Breast epithelium (tissue), 4 donors: ENCODE data around the gene HOXB5. TPM values are rescaled to one million over a fixed set of nuclear protein-coding genes. Genes with fewer than 3 reads are reported as not detected.
A peak's percentile ranks its signal among the peaks of the same experiment; 100 is the strongest.

Source experiments
- DNase-seq, 2 donors: peaks; one replicate each; pipeline ENCODE4 v3.0.0-alpha.2; 2019; ENCODE audit warnings: low spot score in 2 of 2
- H3K27ac ChIP-seq, 2 donors: fragments of 200-600 bp; sonication (generic) in 1 of 2; one replicate each; pipeline ENCODE4 v1.5.1; 2016 to 2019; ENCODE audit warnings: mild to moderate bottlenecking in 1 of 2
- H3K27me3 ChIP-seq, 2 donors: fragments of 200-600 bp; sonication (generic) in 1 of 2; one replicate each; pipeline versions ENCODE4 v1.5.1 to v1.6.0; 2017 to 2019; ENCODE audit warnings: control low read depth in 1 of 2, mild to moderate bottlenecking in 1 of 2
- H3K36me3 ChIP-seq: fragments of 200-600 bp; one replicate; pipeline ENCODE4 v1.5.1; 2019
- H3K4me1 ChIP-seq, 2 donors: fragments of 200-600 bp; sonication (generic); one replicate each; pipeline ENCODE4 v1.5.1; 2016 to 2019; ENCODE audit warnings: control low read depth in 1 of 2
- H3K4me3 ChIP-seq, 3 donors: fragments of 200-600 bp; sonication (generic); 1 replicate in 2 of 3; 2 replicates in 1 of 3; pipeline ENCODE4 v1.5.1; 2016 to 2019; ENCODE audit warnings: mild to moderate bottlenecking in 3 of 3, moderate library complexity in 2 of 3
- H3K9me3 ChIP-seq, 2 donors: fragments of 200-600 bp; sonication (generic) in 1 of 2; one replicate each; pipeline ENCODE4 v1.5.1; 2016 to 2019; ENCODE audit warnings: control low read depth in 1 of 2
- POLR2A ChIP-seq: fragments of 450-650 bp; IDR thresholded peaks from one replicate; pipeline ENCODE4 v1.6.1; 2016; ENCODE audit warnings: antibody characterized with exemption, mild to moderate bottlenecking, moderate library complexity
- POLR2AphosphoS5 ChIP-seq, 3 donors: sonication (generic); formaldehyde crosslinking; IDR thresholded peaks; one replicate each; pipeline ENCODE4 v1.6.1; 2017; ENCODE audit warnings: antibody characterized with exemption in 3 of 3
- intact Hi-C: fragments of 100-400 bp; cut with DNase I; formaldehyde crosslinking; loops from one replicate; pipeline ENCODE4 v1.15.1; 2023; ENCODE audit warnings: low total_unique reads
- total RNA-seq, 3 donors: library from RNA; depleted of rRNA; stranded (reverse); fragments of >200 nt; gene quantifications; one replicate each; pipeline ENCODE4 v1.1.0, GENCODE V29; 2016
- TF ChIP-seq, protein P1 (sequence below), 3 donors: fragments of 450-650 bp; IDR thresholded peaks; one replicate each; pipeline ENCODE4 v1.5.1; 2016 to 2017; ENCODE audit warnings: antibody characterized with exemption in 3 of 3, mild to moderate bottlenecking in 3 of 3, moderate library complexity in 3 of 3

HOXB5 gene
- total RNA-seq, 3 donors from 2014 or later = 0.44 to 2.0 (median 1.4) TPM

DNA sequence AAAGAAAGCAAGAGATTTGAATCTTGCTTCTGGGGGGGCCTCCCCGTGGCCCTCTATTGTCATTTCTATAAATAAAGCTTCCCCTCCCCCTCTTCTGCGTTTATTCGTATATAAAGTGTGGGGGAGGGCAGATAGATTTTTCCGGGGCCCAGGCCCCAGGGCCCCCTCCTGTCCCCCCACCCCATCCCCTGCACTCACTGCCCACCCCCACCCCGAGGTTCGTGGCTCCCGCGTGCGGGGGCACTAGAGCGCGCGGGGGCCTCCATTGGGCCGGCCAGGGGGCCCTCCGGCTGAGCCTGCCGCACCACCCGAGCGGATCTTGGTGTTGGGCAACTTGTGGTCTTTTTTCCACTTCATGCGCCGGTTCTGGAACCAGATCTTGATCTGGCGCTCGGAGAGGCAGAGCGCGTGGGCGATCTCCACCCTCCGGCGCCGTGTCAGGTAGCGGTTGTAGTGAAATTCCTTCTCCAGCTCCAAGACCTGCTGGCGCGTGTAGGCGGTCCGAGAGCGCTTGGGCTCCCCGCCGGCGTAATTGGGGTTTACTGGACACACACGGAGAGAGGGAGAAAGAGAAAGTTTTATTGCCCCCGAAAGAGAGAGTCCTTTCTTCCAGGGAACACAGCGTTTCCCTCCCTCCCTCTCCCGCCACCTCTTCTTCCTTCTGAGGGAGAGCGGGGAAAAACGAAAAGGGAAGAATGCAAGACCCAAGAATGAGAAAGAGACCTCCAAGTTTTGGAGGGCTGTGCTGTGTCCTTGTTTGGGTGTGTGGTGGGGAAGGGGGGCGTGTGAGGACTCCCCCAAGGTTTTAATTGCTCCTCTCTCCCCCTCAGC is 16.9 kb downstream of the HOXB5 start:
- Histone ChIP-seq H3K27ac (peak overlapping the region; percentile 71 to 94), H3K9me3 (no peaks in the 10 kb centered on the region), H3K27me3 (peaks cover 0 to 59% of the 10 kb centered on the region in 2 donors), H3K36me3 (no peaks in the 10 kb centered on the region), H3K4me3 (peak overlapping the region; percentile 49 to 81 (median 57)), H3K4me1 (peaks cover 0 to 7% of the 10 kb centered on the region in 2 donors)
- peak in 1 of 2 donors; percentile 58 for DNase-seq
- intact Hi-C loops = loop anchor here (5.0 kb wide), 1 partner anchor 34 kb away; no protein-coding TSS in a partner anchor
- TF ChIP-seq, protein P1, sequence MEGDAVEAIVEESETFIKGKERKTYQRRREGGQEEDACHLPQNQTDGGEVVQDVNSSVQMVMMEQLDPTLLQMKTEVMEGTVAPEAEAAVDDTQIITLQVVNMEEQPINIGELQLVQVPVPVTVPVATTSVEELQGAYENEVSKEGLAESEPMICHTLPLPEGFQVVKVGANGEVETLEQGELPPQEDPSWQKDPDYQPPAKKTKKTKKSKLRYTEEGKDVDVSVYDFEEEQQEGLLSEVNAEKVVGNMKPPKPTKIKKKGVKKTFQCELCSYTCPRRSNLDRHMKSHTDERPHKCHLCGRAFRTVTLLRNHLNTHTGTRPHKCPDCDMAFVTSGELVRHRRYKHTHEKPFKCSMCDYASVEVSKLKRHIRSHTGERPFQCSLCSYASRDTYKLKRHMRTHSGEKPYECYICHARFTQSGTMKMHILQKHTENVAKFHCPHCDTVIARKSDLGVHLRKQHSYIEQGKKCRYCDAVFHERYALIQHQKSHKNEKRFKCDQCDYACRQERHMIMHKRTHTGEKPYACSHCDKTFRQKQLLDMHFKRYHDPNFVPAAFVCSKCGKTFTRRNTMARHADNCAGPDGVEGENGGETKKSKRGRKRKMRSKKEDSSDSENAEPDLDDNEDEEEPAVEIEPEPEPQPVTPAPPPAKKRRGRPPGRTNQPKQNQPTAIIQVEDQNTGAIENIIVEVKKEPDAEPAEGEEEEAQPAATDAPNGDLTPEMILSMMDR (IDR thresholded peaks at IDR 0.05) = no peak
- TF ChIP-seq POLR2A = no peak
- peak in 2 of 3 donors; percentile 27 to 60 for TF ChIP-seq POLR2AphosphoS5 (IDR thresholded peaks at IDR 0.05)

DNA sequence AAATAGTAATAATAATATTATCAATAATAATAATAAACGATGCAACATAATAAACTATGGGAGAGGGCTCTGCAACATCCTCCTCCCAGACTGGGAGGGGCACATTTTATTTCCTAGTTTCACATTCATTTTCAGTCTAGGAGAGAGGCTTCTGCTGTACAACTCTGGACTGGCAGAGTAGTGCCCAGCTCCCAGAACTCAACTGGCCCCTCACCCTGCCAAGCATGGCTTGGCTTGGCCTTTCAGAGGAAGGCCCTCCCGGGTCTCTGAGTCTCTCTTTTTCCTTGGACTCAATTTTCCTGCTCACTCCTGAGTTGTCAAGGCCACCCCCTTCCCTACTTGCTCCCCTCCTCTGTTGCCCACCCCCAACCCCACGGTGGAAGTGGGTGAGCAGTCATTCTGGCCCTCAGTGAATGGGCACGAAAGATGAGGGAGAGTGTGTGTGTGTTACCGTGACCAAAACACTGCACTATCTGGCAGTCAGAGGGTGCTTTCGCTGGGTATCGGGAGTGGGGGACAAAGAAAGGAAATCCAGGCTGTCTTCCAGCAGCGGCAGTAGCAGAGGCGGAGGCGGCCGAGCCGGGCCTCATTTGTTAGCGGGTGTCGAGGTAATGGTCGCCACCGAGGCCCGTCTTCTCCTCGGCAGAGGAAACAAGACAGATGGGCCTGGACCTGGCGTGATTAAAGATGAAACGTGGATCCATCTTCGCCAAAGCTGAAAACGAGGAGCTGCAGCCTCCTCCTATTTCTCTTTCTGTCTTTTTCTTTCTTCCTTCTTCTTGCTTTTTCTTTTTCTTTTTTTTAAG is 17.7 kb downstream of the HOXB5 start:
- peaks cover 0 to 51% of the 10 kb centered on the region in 2 donors for H3K27me3 ChIP-seq
- peak overlapping the region; percentile 71 to 94 for H3K27ac ChIP-seq
- TF ChIP-seq POLR2A = no peak
- TF ChIP-seq POLR2AphosphoS5 (IDR thresholded peaks at IDR 0.05) = no peak
- TF ChIP-seq, protein P1 (IDR thresholded peaks at IDR 0.05) = no peak
- H3K9me3 ChIP-seq = no peaks in the 10 kb centered on the region
- H3K4me1 ChIP-seq = peaks cover 0 to 7% of the 10 kb centered on the region in 2 donors
- peak overlapping the region; percentile 49 to 81 (median 57) for H3K4me3 ChIP-seq
- DNase-seq = no peak
- H3K36me3 ChIP-seq = no peaks in the 10 kb centered on the region
- intact Hi-C loops = loop anchor here (5.0 kb wide), 1 partner anchor 34 kb away; no protein-coding TSS in a partner anchor

DNA sequence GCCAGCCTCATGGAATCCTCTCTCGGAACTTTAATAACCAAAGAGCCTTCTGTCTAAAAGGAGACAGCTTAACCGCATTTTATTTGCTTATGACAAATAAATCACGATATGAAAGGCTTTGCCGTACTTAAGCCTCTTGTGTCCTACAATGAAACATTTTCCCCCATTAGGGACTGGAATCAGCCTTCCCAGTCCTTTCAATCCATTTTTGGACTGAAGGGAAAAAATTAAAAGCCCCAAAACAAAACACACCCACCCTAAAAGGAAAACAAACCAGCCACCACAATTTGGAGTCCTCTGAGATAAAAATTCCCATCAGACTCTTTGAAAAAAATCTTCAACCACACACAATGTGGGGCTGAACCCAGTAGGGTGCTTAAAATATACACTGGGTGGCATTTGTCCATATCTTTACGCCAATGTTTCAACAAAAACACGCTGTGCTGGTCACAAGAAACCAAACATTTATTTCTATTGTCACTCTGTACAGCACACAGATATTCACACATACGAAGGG is 18.5 kb downstream of the HOXB5 start:
- peak overlapping the region; percentile 28 to 71 for H3K27ac ChIP-seq
- peak overlapping the region in 2 of 3 donors; percentile 57 to 81 for H3K4me3 ChIP-seq
- H3K9me3 ChIP-seq = no peaks in the 10 kb centered on the region
- H3K27me3 ChIP-seq = peaks cover 0 to 45% of the 10 kb centered on the region in 2 donors
- no peaks in the 10 kb centered on the region for H3K36me3 ChIP-seq
- TF ChIP-seq POLR2AphosphoS5 (IDR thresholded peaks at IDR 0.05) (no peak), POLR2A (no peak)
- TF ChIP-seq, protein P1 (IDR thresholded peaks at IDR 0.05) = no peak
- peaks cover 0 to 7% of the 10 kb centered on the region in 2 donors for H3K4me1 ChIP-seq
- intact Hi-C loops = loop anchor here (5.0 kb wide), 1 partner anchor 33 kb away; no protein-coding TSS in a partner anchor
- DNase-seq = no peak

DNA sequence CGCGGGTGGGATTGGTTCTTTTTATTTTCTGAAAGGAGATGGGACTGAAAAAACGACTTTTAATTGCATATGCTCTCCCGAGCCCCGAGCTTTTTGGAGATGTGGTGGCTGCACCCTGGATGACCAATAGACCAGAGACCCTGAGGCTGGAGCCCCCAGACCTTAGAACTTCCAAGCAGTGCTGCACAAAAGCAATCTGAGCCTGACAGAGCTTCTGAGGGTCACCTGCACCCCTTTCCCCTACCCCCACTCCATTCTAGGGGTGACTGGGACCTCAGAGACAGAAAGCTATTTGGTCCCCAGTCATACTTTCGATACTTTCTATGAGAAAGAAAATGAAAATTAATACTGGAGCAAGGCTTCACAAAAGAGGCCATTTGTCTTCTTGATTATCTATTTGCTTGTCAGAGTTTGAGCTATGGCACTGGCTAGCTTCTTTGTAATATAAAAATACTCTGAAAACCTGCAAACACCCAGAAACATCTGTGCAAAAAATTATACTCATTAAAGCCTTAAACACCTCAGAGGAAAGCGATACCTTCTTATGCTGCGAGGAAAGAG is 19.0 kb downstream of the HOXB5 start:
- Histone ChIP-seq H3K36me3 (no peaks in the 10 kb centered on the region), H3K9me3 (no peaks in the 10 kb centered on the region), H3K4me3 (peak overlapping the region in 2 of 3 donors; percentile 9 to 17), H3K27ac (peak overlapping the region; percentile 21 to 71), H3K27me3 (peaks cover 0 to 41% of the 10 kb centered on the region in 2 donors), H3K4me1 (peaks cover 0 to 7% of the 10 kb centered on the region in 2 donors)
- TF ChIP-seq POLR2AphosphoS5 (IDR thresholded peaks at IDR 0.05) (no peak), POLR2A (no peak)
- TF ChIP-seq, protein P1 (IDR thresholded peaks at IDR 0.05) = no peak
- intact Hi-C loops = loop anchor here (5.0 kb wide), 1 partner anchor 32 kb away; no protein-coding TSS in a partner anchor
- no peak for DNase-seq
